Parathyroid adenoma (tissue), 2 donors: ENCODE data around the gene MMP8.

Source experiments
- H2AFZ ChIP-seq: fragments of 300-600 bp; sonication (generic); one replicate; pipeline ENCODE4 v1.7.0; 2017; ENCODE audit warnings: antibody characterized with exemption, mild to moderate bottlenecking
- H3K27ac ChIP-seq: fragments of 300-600 bp; sonication (generic); one replicate; pipeline ENCODE4 v1.7.0; 2017
- H3K27me3 ChIP-seq: fragments of 300-600 bp; sonication (generic); one replicate; pipeline ENCODE4 v1.7.0; 2017; ENCODE audit warnings: low read length; ENCODE audit not compliant: control insufficient read depth, insufficient read depth
- H3K36me3 ChIP-seq: fragments of 300-600 bp; sonication (generic); one replicate; pipeline ENCODE4 v1.7.0; 2017; ENCODE audit warnings: low read length; ENCODE audit not compliant: control insufficient read depth, insufficient read depth
- H3K4me1 ChIP-seq: fragments of 300-600 bp; sonication (generic); one replicate; pipeline ENCODE4 v1.7.0; 2017; ENCODE audit warnings: control low read depth
- H3K4me2 ChIP-seq: fragments of 300-600 bp; sonication (generic); one replicate; pipeline ENCODE4 v1.7.0; 2017; ENCODE audit warnings: low read length
- H3K4me3 ChIP-seq: fragments of 300-600 bp; sonication (generic); one replicate; pipeline ENCODE4 v1.7.0; 2017; ENCODE audit warnings: low read depth, low read length
- H3K79me2 ChIP-seq: fragments of 300-600 bp; sonication (generic); one replicate; pipeline ENCODE4 v1.7.0; 2017; ENCODE audit warnings: control low read depth
- H3K9ac ChIP-seq: fragments of 300-600 bp; sonication (generic); one replicate; pipeline ENCODE4 v1.7.0; 2017; ENCODE audit warnings: mild to moderate bottlenecking
- H3K9me3 ChIP-seq: fragments of 300-600 bp; sonication (generic); one replicate; pipeline ENCODE4 v1.7.0; 2017; ENCODE audit warnings: low read length; ENCODE audit not compliant: control insufficient read depth
- CTCF ChIP-seq: fragments of 300-600 bp; sonication (generic); IDR thresholded peaks from one replicate; pipeline ENCODE4 v1.7.0; 2017; ENCODE audit warnings: antibody characterized with exemption, mild to moderate bottlenecking
- donor health status: primary hyperparathyroidism.

MMP8 gene

GRCh38 chr11:102709201-102709945 is 15.4 kb downstream of the MMP8 start:
- Histone ChIP-seq H3K27me3 (no peaks in the 10 kb centered on the region), H3K4me1 (no peaks in the 10 kb centered on the region), H3K79me2 (no peaks in the 10 kb centered on the region), H3K4me2 (no peak overlapping the region), H3K4me3 (no peak overlapping the region), H3K9ac (no peak overlapping the region), H3K9me3 (no peaks in the 10 kb centered on the region), H2AFZ (no peak overlapping the region), H3K36me3 (no peaks in the 10 kb centered on the region), H3K27ac (no peak overlapping the region)
- no peak for TF ChIP-seq CTCF

GRCh38 chr11:102708654-102709053 is 16.1 kb downstream of the MMP8 start:
- Histone ChIP-seq H3K27me3 (no peaks in the 10 kb centered on the region), H2AFZ (no peak overlapping the region), H3K79me2 (no peaks in the 10 kb centered on the region), H3K4me1 (no peaks in the 10 kb centered on the region), H3K4me3 (no peak overlapping the region), H3K9me3 (no peaks in the 10 kb centered on the region), H3K9ac (no peak overlapping the region), H3K4me2 (no peak overlapping the region), H3K36me3 (no peaks in the 10 kb centered on the region), H3K27ac (no peak overlapping the region)
- no peak for TF ChIP-seq CTCF

GRCh38 chr11:102705626-102706025 is 19.1 kb downstream of the MMP8 start, which contains the start of gene MMP27:
Gene MMP27, minus strand, starts transcription at chr11:102705769. Its CDS starts 55 bp downstream, at chr11:102705714.
- H3K79me2 ChIP-seq, result no peaks in the 10 kb centered on the region
- H3K4me3 ChIP-seq, result no peak within 1 kb of the TSS
- no peak within 1 kb of the TSS for H2AFZ ChIP-seq
- no peaks in the 10 kb centered on the region for H3K9me3 ChIP-seq
- TF ChIP-seq CTCF, result no peak
- H3K4me1 ChIP-seq, result no peaks in the 10 kb centered on the region
- H3K9ac ChIP-seq, result no peak within 1 kb of the TSS
- H3K4me2 ChIP-seq, result no peak within 1 kb of the TSS
- no peaks in the 10 kb centered on the region for H3K27me3 ChIP-seq
- no peaks in the 10 kb centered on the region for H3K36me3 ChIP-seq
- H3K27ac ChIP-seq, result no peak within 1 kb of the TSS

GRCh38 chr11:102704841-102705240 is 19.9 kb downstream of the MMP8 start:
- Histone ChIP-seq H3K4me2 (no peak overlapping the region), H2AFZ (no peak overlapping the region), H3K4me1 (no peaks in the 10 kb centered on the region), H3K27ac (no peak overlapping the region), H3K27me3 (no peaks in the 10 kb centered on the region), H3K9ac (no peak overlapping the region), H3K36me3 (no peaks in the 10 kb centered on the region), H3K9me3 (no peaks in the 10 kb centered on the region), H3K4me3 (no peak overlapping the region), H3K79me2 (no peaks in the 10 kb centered on the region)
- no peak for TF ChIP-seq CTCF
